ENCODE data around the gene ATP6V0A1. TPM values are rescaled to one million over a fixed set of nuclear protein-coding genes. Genes with fewer than 3 reads are reported as not detected.
"Not testable (repeated sequence)": the region's sequence is repeated elsewhere in the genome, so short reads cannot be mapped to it uniquely, and the experiment has no call there.

Gene ATP6V0A1
- total RNA-seq, 1 donor from 2014 or later = 90.5 TPM

GRCh38 chr17:42441371-42442195, 17.1 kb upstream of the ATP6V0A1 start:
- DNase-seq (ENCODE audit: low spot score, unreplicated experiment) = no peak
- H3K36me3 Mint-ChIP-seq (ENCODE audit: insufficient read depth) = no peaks in the 10 kb centered on the region
- no peak overlapping the region for H3K27ac Mint-ChIP-seq
- H3K27me3 Mint-ChIP-seq = no peaks in the 10 kb centered on the region
- no peaks in the 10 kb centered on the region for H3K4me1 Mint-ChIP-seq (ENCODE audit: low read depth)
- H3K9me3 Mint-ChIP-seq (ENCODE audit: low read depth) = no peaks in the 10 kb centered on the region
- no peak overlapping the region for H3K4me3 Mint-ChIP-seq (ENCODE audit: low read depth)
- TF ChIP-seq CTCF (IDR thresholded peaks at IDR 0.05; ENCODE audit: unreplicated experiment) = no peak

- Mint-ChIP-seq H3K9me3 (ENCODE audit: low read depth) (no peaks in the 10 kb centered on the region), H3K4me3 (ENCODE audit: low read depth) (no peak overlapping the region), H3K36me3 (ENCODE audit: insufficient read depth) (no peaks in the 10 kb centered on the region), H3K27ac (no peak overlapping the region), H3K27me3 (no peaks in the 10 kb centered on the region), H3K4me1 (ENCODE audit: low read depth) (no peaks in the 10 kb centered on the region)
- DNase-seq (ENCODE audit: low spot score, unreplicated experiment) = no peak
- TF ChIP-seq CTCF (IDR thresholded peaks at IDR 0.05; ENCODE audit: unreplicated experiment) = no peak
These were observed 16.5 kb upstream of the ATP6V0A1 start for GRCh38 chr17:42442196-42442565.

GRCh38 chr17:42449176-42449575, 9.5 kb upstream of the ATP6V0A1 start:
- not testable (repeated sequence) for H3K9me3 Mint-ChIP-seq (ENCODE audit: low read depth); DNase-seq (ENCODE audit: low spot score, unreplicated experiment); H3K27me3 Mint-ChIP-seq; H3K4me3 Mint-ChIP-seq (ENCODE audit: low read depth); H3K4me1 Mint-ChIP-seq (ENCODE audit: low read depth); H3K36me3 Mint-ChIP-seq (ENCODE audit: insufficient read depth); H3K27ac Mint-ChIP-seq

GRCh38 chr17:42449838-42450237, 8.8 kb upstream of the ATP6V0A1 start:
- not testable (repeated sequence) for H3K36me3 Mint-ChIP-seq (ENCODE audit: insufficient read depth); H3K27me3 Mint-ChIP-seq; H3K9me3 Mint-ChIP-seq (ENCODE audit: low read depth); H3K27ac Mint-ChIP-seq; H3K4me3 Mint-ChIP-seq (ENCODE audit: low read depth); H3K4me1 Mint-ChIP-seq (ENCODE audit: low read depth); DNase-seq (ENCODE audit: low spot score, unreplicated experiment)

GRCh38 chr17:42451270-42451669, 7.4 kb upstream of the ATP6V0A1 start:
- H3K9me3 Mint-ChIP-seq (ENCODE audit: low read depth); H3K4me1 Mint-ChIP-seq (ENCODE audit: low read depth); H3K4me3 Mint-ChIP-seq (ENCODE audit: low read depth); H3K27ac Mint-ChIP-seq; H3K36me3 Mint-ChIP-seq (ENCODE audit: insufficient read depth); H3K27me3 Mint-ChIP-seq; DNase-seq (ENCODE audit: low spot score, unreplicated experiment): not testable (repeated sequence)

- Mint-ChIP-seq H3K4me1 (ENCODE audit: low read depth) (peaks cover 16% of the 10 kb centered on the region), H3K9me3 (ENCODE audit: low read depth) (peaks cover 3% of the 10 kb centered on the region), H3K27ac (no peak overlapping the region)
These were observed 5.2 kb upstream of the ATP6V0A1 start for GRCh38 chr17:42453439-42453838.

GRCh38 chr17:42454987-42455386, 3.7 kb upstream of the ATP6V0A1 start:
- not testable (repeated sequence) for H3K4me3 Mint-ChIP-seq (ENCODE audit: low read depth); H3K9me3 Mint-ChIP-seq (ENCODE audit: low read depth); H3K27me3 Mint-ChIP-seq; H3K36me3 Mint-ChIP-seq (ENCODE audit: insufficient read depth); DNase-seq (ENCODE audit: low spot score, unreplicated experiment); H3K27ac Mint-ChIP-seq
- H3K4me1 Mint-ChIP-seq (ENCODE audit: low read depth) = peaks cover 22% of the 10 kb centered on the region

More at GRCh38 chr17:42453439-42453838, 5.2 kb upstream of the ATP6V0A1 start:
- no peak overlapping the region for H3K4me3 Mint-ChIP-seq (ENCODE audit: low read depth)
- no peak for DNase-seq (ENCODE audit: low spot score, unreplicated experiment)
- peaks cover 2% of the 10 kb centered on the region for H3K36me3 Mint-ChIP-seq (ENCODE audit: insufficient read depth)
- H3K27me3 Mint-ChIP-seq = peaks cover 6% of the 10 kb centered on the region
- TF ChIP-seq CTCF (IDR thresholded peaks at IDR 0.05; ENCODE audit: unreplicated experiment) = no peak
